Spinal cord (tissue), 10 donors: ENCODE measurements around the gene MYBPH. TPM values are rescaled to one million over a fixed set of nuclear protein-coding genes. Genes with fewer than 3 reads are reported as not detected.

ENCODE experiments used
- DNase-seq, 6 donors: peaks; one replicate each; pipeline versions ENCODE4 v3.0.0 to v3.0.0-alpha.2; 2013 to 2015; ENCODE audit warnings: low spot score in 6 of 6, low read depth in 4 of 6
- H3K27ac ChIP-seq: one replicate; pipeline ENCODE4 v1.5.1; 2013; ENCODE audit warnings: low read depth, low read length, control low read depth
- H3K27me3 ChIP-seq: one replicate; pipeline ENCODE4 v1.6.1; 2013; ENCODE audit warnings: low read length; ENCODE audit not compliant: control insufficient read depth, insufficient read depth
- H3K36me3 ChIP-seq: one replicate; pipeline ENCODE4 v1.6.1; 2013; ENCODE audit warnings: low read length; ENCODE audit not compliant: control insufficient read depth, insufficient read depth
- H3K4me1 ChIP-seq: one replicate; pipeline ENCODE4 v1.6.1; 2013; ENCODE audit warnings: low read length; ENCODE audit not compliant: control insufficient read depth, insufficient read depth
- H3K4me3 ChIP-seq: one replicate; pipeline ENCODE4 v1.5.1; 2013; ENCODE audit warnings: low read depth, low read length, control low read depth
- H3K9me3 ChIP-seq: one replicate; pipeline ENCODE4 v1.6.1; 2013; ENCODE audit warnings: low read length; ENCODE audit not compliant: control insufficient read depth, insufficient read depth
- WGBS: methylation state at CpG from one replicate; pipeline ENCODE4 v1.1.5; 2013; ENCODE audit warnings: missing lambda C conversion rate; ENCODE audit not compliant: insufficient coverage; 5-methylcytosine and 5-hydroxymethylcytosine counted together
- polyA plus RNA-seq, 2 donors: library from polyadenylated mRNA; unstranded; fragments of 120-200 nt; gene quantifications; one replicate each; pipeline ENCODE4 v1.2.1, GENCODE V29; 2013; ENCODE audit not compliant: insufficient read length in 2 of 2
- total RNA-seq, 2 donors: library from RNA; depleted of rRNA in 1 of 2; stranded (reverse); fragments of 120-200 nt in 1 of 2; fragments of >200 nt in 1 of 2; gene quantifications; one replicate each; pipeline versions ENCODE4 v1.2.3 to v1.2.4, GENCODE V29; 2013 to 2014
- donor health status: healthy.

MYBPH gene
- total and polyA plus RNA-seq, 4 donors: 0.06 to 0.35 (median 0.24) TPM; not detected in 1

GRCh38 chr1:203214871-203215270, 39.2 kb upstream of the MYBPH start:
- Histone ChIP-seq H3K4me1 (peaks cover 5% of the 10 kb centered on the region), H3K4me3 (no peak overlapping the region), H3K27me3 (peaks cover 5% of the 10 kb centered on the region), H3K9me3 (no peaks in the 10 kb centered on the region), H3K36me3 (no peaks in the 10 kb centered on the region), H3K27ac (no peak overlapping the region)
- 86% methylated on average over 7 of the region's 7 CpGs for WGBS
- DNase-seq: no peak

- DNase-seq: no peak
- Histone ChIP-seq H3K4me1 (peaks cover 5% of the 10 kb centered on the region), H3K27ac (no peak overlapping the region), H3K4me3 (no peak overlapping the region), H3K36me3 (no peaks in the 10 kb centered on the region), H3K9me3 (no peaks in the 10 kb centered on the region), H3K27me3 (peaks cover 3% of the 10 kb centered on the region)
- WGBS: 86% methylated on average over 6 of the region's 6 CpGs
Measured at GRCh38 chr1:203213126-203213525, 37.5 kb upstream of the MYBPH start.

GRCh38 chr1:203211812-203212211, 36.2 kb upstream of the MYBPH start:
- Histone ChIP-seq H3K9me3 (no peaks in the 10 kb centered on the region), H3K4me3 (no peak overlapping the region), H3K36me3 (no peaks in the 10 kb centered on the region), H3K27ac (no peak overlapping the region), H3K4me1 (peaks cover 5% of the 10 kb centered on the region), H3K27me3 (no peaks in the 10 kb centered on the region)
- DNase-seq: no peak
- WGBS: 91% methylated on average over 3 of the region's 3 CpGs

GRCh38 chr1:203210988-203211387, 35.4 kb upstream of the MYBPH start:
- H3K27ac ChIP-seq: no peak overlapping the region
- H3K4me1 ChIP-seq: peaks cover 6% of the 10 kb centered on the region
- no peaks in the 10 kb centered on the region for H3K36me3 ChIP-seq
- no peaks in the 10 kb centered on the region for H3K9me3 ChIP-seq
- no peak overlapping the region for H3K4me3 ChIP-seq
- DNase-seq: no peak
- no peaks in the 10 kb centered on the region for H3K27me3 ChIP-seq

GRCh38 chr1:203210350-203210749, 34.7 kb upstream of the MYBPH start:
- no peak for DNase-seq
- no peaks in the 10 kb centered on the region for H3K36me3 ChIP-seq
- no peaks in the 10 kb centered on the region for H3K27me3 ChIP-seq
- H3K4me1 ChIP-seq: peaks cover 7% of the 10 kb centered on the region
- H3K27ac ChIP-seq: no peak overlapping the region
- no peak overlapping the region for H3K4me3 ChIP-seq
- no peaks in the 10 kb centered on the region for H3K9me3 ChIP-seq

GRCh38 chr1:203208181-203208580, 32.6 kb upstream of the MYBPH start:
- no peak for DNase-seq
- no CpG with 5 or more reads among the region's 1 CpG for WGBS
- H3K9me3 ChIP-seq: no peaks in the 10 kb centered on the region

GRCh38 chr1:203207751-203208150, 32.1 kb upstream of the MYBPH start:
- Histone ChIP-seq H3K4me1 (peaks cover 10% of the 10 kb centered on the region), H3K36me3 (no peaks in the 10 kb centered on the region), H3K27me3 (no peaks in the 10 kb centered on the region), H3K27ac (no peak overlapping the region), H3K4me3 (no peak overlapping the region), H3K9me3 (no peaks in the 10 kb centered on the region)
- no CpG with 5 or more reads among the region's 2 CpGs for WGBS
- no peak for DNase-seq

More at GRCh38 chr1:203208181-203208580, 32.6 kb upstream of the MYBPH start:
- Histone ChIP-seq H3K4me1 (peaks cover 7% of the 10 kb centered on the region), H3K4me3 (no peak overlapping the region), H3K27me3 (no peaks in the 10 kb centered on the region), H3K27ac (no peak overlapping the region), H3K36me3 (no peaks in the 10 kb centered on the region)

- Histone ChIP-seq H3K27ac (no peak overlapping the region), H3K27me3 (no peaks in the 10 kb centered on the region), H3K9me3 (no peaks in the 10 kb centered on the region), H3K4me3 (no peak overlapping the region), H3K4me1 (peaks cover 15% of the 10 kb centered on the region), H3K36me3 (no peaks in the 10 kb centered on the region)
- no CpG with 5 or more reads among the region's 5 CpGs for WGBS
- DNase-seq: peak in 2 of 6 donors; percentile 11 to 18
Measured at GRCh38 chr1:203206129-203206687, 30.6 kb upstream of the MYBPH start.

GRCh38 chr1:203204756-203205155, 29.1 kb upstream of the MYBPH start:
- Histone ChIP-seq H3K27ac (no peak overlapping the region), H3K36me3 (no peaks in the 10 kb centered on the region), H3K9me3 (no peaks in the 10 kb centered on the region), H3K4me3 (no peak overlapping the region), H3K27me3 (no peaks in the 10 kb centered on the region), H3K4me1 (peaks cover 19% of the 10 kb centered on the region)
- 100% methylated on average over 2 of the region's 2 CpGs for WGBS
- DNase-seq: no peak

GRCh38 chr1:203202431-203203245, 27.0 kb upstream of the MYBPH start:
- H3K27ac ChIP-seq: no peak overlapping the region
- peaks cover 26% of the 10 kb centered on the region for H3K4me1 ChIP-seq
- H3K9me3 ChIP-seq: no peaks in the 10 kb centered on the region
- no peaks in the 10 kb centered on the region for H3K27me3 ChIP-seq
- DNase-seq: no peak
- H3K4me3 ChIP-seq: no peak overlapping the region
- WGBS: 86% methylated on average over 13 of the region's 15 CpGs
- no peaks in the 10 kb centered on the region for H3K36me3 ChIP-seq
